ENCODE data around the gene GADL1.

DNA sequence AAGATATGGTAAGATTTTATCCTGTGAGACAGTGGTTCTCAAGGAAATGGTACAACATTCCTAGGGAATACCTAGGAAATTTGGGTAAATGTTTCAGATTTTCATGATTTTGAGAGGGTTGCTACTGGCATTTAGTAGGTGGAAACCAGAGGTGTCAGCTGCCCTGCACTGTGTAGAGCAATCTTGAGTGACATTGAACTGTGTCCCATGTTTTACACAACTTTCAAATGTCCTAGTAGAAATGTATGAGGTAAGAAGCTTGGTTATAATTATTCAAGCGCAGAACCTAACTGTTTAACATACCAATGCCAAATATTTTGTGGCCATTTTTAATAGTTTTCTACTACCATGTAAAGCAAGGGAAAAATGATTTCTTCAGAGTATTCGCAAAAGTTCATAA lies 120.4 kb downstream of the GADL1 start:
- TF ChIP-seq, protein P1, sequence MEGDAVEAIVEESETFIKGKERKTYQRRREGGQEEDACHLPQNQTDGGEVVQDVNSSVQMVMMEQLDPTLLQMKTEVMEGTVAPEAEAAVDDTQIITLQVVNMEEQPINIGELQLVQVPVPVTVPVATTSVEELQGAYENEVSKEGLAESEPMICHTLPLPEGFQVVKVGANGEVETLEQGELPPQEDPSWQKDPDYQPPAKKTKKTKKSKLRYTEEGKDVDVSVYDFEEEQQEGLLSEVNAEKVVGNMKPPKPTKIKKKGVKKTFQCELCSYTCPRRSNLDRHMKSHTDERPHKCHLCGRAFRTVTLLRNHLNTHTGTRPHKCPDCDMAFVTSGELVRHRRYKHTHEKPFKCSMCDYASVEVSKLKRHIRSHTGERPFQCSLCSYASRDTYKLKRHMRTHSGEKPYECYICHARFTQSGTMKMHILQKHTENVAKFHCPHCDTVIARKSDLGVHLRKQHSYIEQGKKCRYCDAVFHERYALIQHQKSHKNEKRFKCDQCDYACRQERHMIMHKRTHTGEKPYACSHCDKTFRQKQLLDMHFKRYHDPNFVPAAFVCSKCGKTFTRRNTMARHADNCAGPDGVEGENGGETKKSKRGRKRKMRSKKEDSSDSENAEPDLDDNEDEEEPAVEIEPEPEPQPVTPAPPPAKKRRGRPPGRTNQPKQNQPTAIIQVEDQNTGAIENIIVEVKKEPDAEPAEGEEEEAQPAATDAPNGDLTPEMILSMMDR (IDR thresholded peaks at IDR 0.05), result no peak
- TF ChIP-seq POLR2A (IDR thresholded peaks at IDR 0.05) (no peak), EP300 (IDR thresholded peaks at IDR 0.05) (no peak)

Data from tibial nerve (tissue), 4 donors.